Adipocyte (in vitro differentiated cells): ENCODE measurements around the gene SVOPL.

Experiments
- DNase-seq: peaks from one replicate; pipeline ENCODE4 v3.0.0-alpha.2; 2015; ENCODE audit warnings: low read depth
- H3K27me3 ChIP-seq: replicated peaks from 2 replicates; pipeline ENCODE4 v1.7.0; 2013; ENCODE audit warnings: mild to moderate bottlenecking, low read length, moderate library complexity; ENCODE audit not compliant: control insufficient read depth, insufficient read depth
- H3K36me3 ChIP-seq: 2 replicates; pipeline ENCODE4 v1.7.0; 2013; ENCODE audit warnings: low read length, mild to moderate bottlenecking, moderate library complexity; ENCODE audit not compliant: control insufficient read depth, insufficient read depth, severe bottlenecking
- H3K4me1 ChIP-seq: 2 replicates; pipeline ENCODE4 v1.7.0; 2013; ENCODE audit warnings: mild to moderate bottlenecking, low read length, moderate library complexity; ENCODE audit not compliant: control insufficient read depth, insufficient read depth
- H3K4me3 ChIP-seq: 2 replicates; pipeline ENCODE4 v1.7.0; 2013; ENCODE audit warnings: mild to moderate bottlenecking, low read length, moderate library complexity
- H3K9ac ChIP-seq: 2 replicates; pipeline ENCODE4 v1.7.0; 2013; ENCODE audit warnings: mild to moderate bottlenecking, low read length, moderate library complexity
- H3K9me3 ChIP-seq: 2 replicates; pipeline ENCODE4 v1.7.0; 2013; ENCODE audit warnings: mild to moderate bottlenecking, low read length, moderate library complexity; ENCODE audit not compliant: control insufficient read depth

Gene SVOPL

GRCh38 chr7:138657854-138658386, 43.2 kb downstream of the SVOPL start:
- Histone ChIP-seq H3K9me3 (peaks cover 9% of the 10 kb centered on the region), H3K9ac (no peak overlapping the region), H3K4me1 (no peaks in the 10 kb centered on the region), H3K27me3 (peaks cover 17% of the 10 kb centered on the region), H3K4me3 (no peak overlapping the region), H3K36me3 (no peaks in the 10 kb centered on the region)
- no peak for DNase-seq

GRCh38 chr7:138656952-138657351, 44.2 kb downstream of the SVOPL start:
- Histone ChIP-seq H3K36me3 (no peaks in the 10 kb centered on the region), H3K4me3 (no peak overlapping the region), H3K4me1 (no peaks in the 10 kb centered on the region), H3K27me3 (peaks cover 8% of the 10 kb centered on the region), H3K9me3 (peaks cover 10% of the 10 kb centered on the region), H3K9ac (no peak overlapping the region)
- DNase-seq, result no peak

GRCh38 chr7:138654616-138655015, 46.5 kb downstream of the SVOPL start:
- no peak overlapping the region for H3K4me3 ChIP-seq
- H3K9me3 ChIP-seq, result peaks cover 10% of the 10 kb centered on the region
- H3K27me3 ChIP-seq, result no peaks in the 10 kb centered on the region
- H3K36me3 ChIP-seq, result no peaks in the 10 kb centered on the region
- no peaks in the 10 kb centered on the region for H3K4me1 ChIP-seq
- DNase-seq, result no peak
- no peak overlapping the region for H3K9ac ChIP-seq

- H3K9me3 ChIP-seq, result peaks cover 6% of the 10 kb centered on the region
- H3K27me3 ChIP-seq, result no peaks in the 10 kb centered on the region
- H3K4me3 ChIP-seq, result no peak overlapping the region
- H3K36me3 ChIP-seq, result no peaks in the 10 kb centered on the region
- H3K4me1 ChIP-seq, result no peaks in the 10 kb centered on the region
- no peak overlapping the region for H3K9ac ChIP-seq
- DNase-seq, result no peak
These were observed 51.7 kb downstream of the SVOPL start for GRCh38 chr7:138649506-138649905.

GRCh38 chr7:138645284-138645683, 55.9 kb downstream of the SVOPL start:
- H3K9ac ChIP-seq, result no peak overlapping the region
- H3K4me3 ChIP-seq, result no peak overlapping the region
- no peaks in the 10 kb centered on the region for H3K27me3 ChIP-seq
- H3K9me3 ChIP-seq, result no peaks in the 10 kb centered on the region
- H3K4me1 ChIP-seq, result no peaks in the 10 kb centered on the region
- H3K36me3 ChIP-seq, result no peaks in the 10 kb centered on the region
- no peak for DNase-seq

GRCh38 chr7:138632826-138633602, 68.1 kb downstream of the SVOPL start:
- no peaks in the 10 kb centered on the region for H3K4me1 ChIP-seq
- H3K9me3 ChIP-seq, result peaks cover 2% of the 10 kb centered on the region
- no peak for DNase-seq
- no peaks in the 10 kb centered on the region for H3K36me3 ChIP-seq
- H3K4me3 ChIP-seq, result no peak overlapping the region
- H3K9ac ChIP-seq, result no peak overlapping the region
- no peaks in the 10 kb centered on the region for H3K27me3 ChIP-seq

GRCh38 chr7:138632384-138632783, 68.8 kb downstream of the SVOPL start:
- Histone ChIP-seq H3K9me3 (peaks cover 2% of the 10 kb centered on the region), H3K4me3 (no peak overlapping the region), H3K9ac (no peak overlapping the region), H3K27me3 (no peaks in the 10 kb centered on the region), H3K4me1 (no peaks in the 10 kb centered on the region), H3K36me3 (no peaks in the 10 kb centered on the region)
- DNase-seq, result no peak

GRCh38 chr7:138630059-138630610, 71.0 kb downstream of the SVOPL start:
- Histone ChIP-seq H3K9ac (no peak overlapping the region), H3K4me1 (no peaks in the 10 kb centered on the region), H3K27me3 (no peaks in the 10 kb centered on the region), H3K4me3 (no peak overlapping the region), H3K36me3 (no peaks in the 10 kb centered on the region), H3K9me3 (peaks cover 2% of the 10 kb centered on the region)
- no peak for DNase-seq

- no peak for DNase-seq
- no peak overlapping the region for H3K9ac ChIP-seq
- H3K4me1 ChIP-seq, result no peaks in the 10 kb centered on the region
- no peaks in the 10 kb centered on the region for H3K27me3 ChIP-seq
- H3K4me3 ChIP-seq, result no peak overlapping the region
- H3K36me3 ChIP-seq, result no peaks in the 10 kb centered on the region
- peaks cover 2% of the 10 kb centered on the region for H3K9me3 ChIP-seq
These were observed 73.8 kb downstream of the SVOPL start for GRCh38 chr7:138627361-138627760.

- Histone ChIP-seq H3K4me1 (no peaks in the 10 kb centered on the region), H3K27me3 (no peaks in the 10 kb centered on the region), H3K36me3 (no peaks in the 10 kb centered on the region), H3K9me3 (peaks cover 2% of the 10 kb centered on the region), H3K4me3 (no peak overlapping the region), H3K9ac (no peak overlapping the region)
- no peak for DNase-seq
These were observed 74.3 kb downstream of the SVOPL start for GRCh38 chr7:138626846-138627245.

- H3K4me3 ChIP-seq, result no peak overlapping the region
- H3K4me1 ChIP-seq, result no peaks in the 10 kb centered on the region
- H3K36me3 ChIP-seq, result no peaks in the 10 kb centered on the region
- H3K9me3 ChIP-seq, result peaks cover 2% of the 10 kb centered on the region
- no peaks in the 10 kb centered on the region for H3K27me3 ChIP-seq
- no peak overlapping the region for H3K9ac ChIP-seq
- no peak for DNase-seq
These were observed 75.3 kb downstream of the SVOPL start for GRCh38 chr7:138625849-138626230.
